NCI-H2029 (cell line): ENCODE results near the gene SLC25A24.
"Not testable (repeated sequence)": the region's sequence is repeated elsewhere in the genome, so short reads cannot be mapped to it uniquely, and the experiment has no call there.

Source experiments
- DNase-seq: peaks from one replicate; lab custom pipeline; 2025; lab: John Stamatoyannopoulos, UW

The SLC25A24 gene

GRCh38 chr1:108194051-108194450 is 6.1 kb downstream of the SLC25A24 start:
- DNase-seq, result no peak

GRCh38 chr1:108193333-108193732 is 6.8 kb downstream of the SLC25A24 start:
- DNase-seq, result no peak

GRCh38 chr1:108192581-108192980 is 7.6 kb downstream of the SLC25A24 start:
- no peak for DNase-seq

GRCh38 chr1:108190686-108191416 is 9.3 kb downstream of the SLC25A24 start:
- DNase-seq, result peak; percentile 44

- DNase-seq, result no peak
These were observed 10.0 kb downstream of the SLC25A24 start for GRCh38 chr1:108190001-108190634.

GRCh38 chr1:108188801-108189200 is 11.3 kb downstream of the SLC25A24 start:
- no peak for DNase-seq

GRCh38 chr1:108182959-108183700 is 17.0 kb downstream of the SLC25A24 start:
- no peak for DNase-seq

- DNase-seq, result no peak
These were observed 21.1 kb downstream of the SLC25A24 start for GRCh38 chr1:108179018-108179417.

- DNase-seq, result not testable (repeated sequence)
These were observed 37.7 kb downstream of the SLC25A24 start for GRCh38 chr1:108162409-108162808.

- not testable (repeated sequence) for DNase-seq
These were observed 40.2 kb downstream of the SLC25A24 start for GRCh38 chr1:108159951-108160350.

- no peak for DNase-seq
These were observed 41.2 kb downstream of the SLC25A24 start for GRCh38 chr1:108158893-108159453.

- DNase-seq, result no peak
These were observed 45.8 kb downstream of the SLC25A24 start for GRCh38 chr1:108154314-108154713.

GRCh38 chr1:108152782-108153222 is 47.3 kb downstream of the SLC25A24 start:
- no peak for DNase-seq

- no peak for DNase-seq
These were observed 48.6 kb downstream of the SLC25A24 start for GRCh38 chr1:108151548-108151947.

GRCh38 chr1:108149796-108150467 is 50.2 kb downstream of the SLC25A24 start:
- DNase-seq, result no peak

GRCh38 chr1:108144569-108144968 is 55.6 kb downstream of the SLC25A24 start:
- not testable (repeated sequence) for DNase-seq

- DNase-seq, result no peak
These were observed 57.3 kb downstream of the SLC25A24 start for GRCh38 chr1:108142773-108143394.

- no peak for DNase-seq
These were observed 57.9 kb downstream of the SLC25A24 start for GRCh38 chr1:108142258-108142657.

GRCh38 chr1:108141621-108142020 is 58.5 kb downstream of the SLC25A24 start:
- DNase-seq, result no peak

- DNase-seq, result no peak
These were observed 59.2 kb downstream of the SLC25A24 start for GRCh38 chr1:108140936-108141335.

GRCh38 chr1:108140177-108140576 is 60.0 kb downstream of the SLC25A24 start:
- no peak for DNase-seq
